GM19372 (cell line): ENCODE data around the gene PGM1.

Source experiments
- ATAC-seq: cut with Tn5 transposase; IDR thresholded peaks from one replicate; pipeline ENCODE4 v1.9.1; 2021; ENCODE audit warnings: mild to moderate bottlenecking, low read depth, moderate library complexity; ENCODE audit not compliant: unreplicated experiment

Gene PGM1

GRCh38 chr1:63690966-63691700 lies 97.9 kb downstream of the PGM1 start:
- ATAC-seq = no peak

- ATAC-seq = peak; percentile 59
Observed at GRCh38 chr1:63691701-63692425, 98.7 kb downstream of the PGM1 start.

- ATAC-seq = no peak
Observed at GRCh38 chr1:63693944-63694571, 100.8 kb downstream of the PGM1 start.

GRCh38 chr1:63698001-63698838 lies 105.0 kb downstream of the PGM1 start:
- no peak for ATAC-seq

GRCh38 chr1:63701187-63701586 lies 108.0 kb downstream of the PGM1 start:
- no peak for ATAC-seq

- no peak for ATAC-seq
Observed at GRCh38 chr1:63703701-63704107, 110.5 kb downstream of the PGM1 start.

- no peak for ATAC-seq
Observed at GRCh38 chr1:63704443-63704842, 111.2 kb downstream of the PGM1 start.

- ATAC-seq = peak; percentile 92
Observed at GRCh38 chr1:63705078-63705477, 111.9 kb downstream of the PGM1 start.

- ATAC-seq = no peak
Observed at GRCh38 chr1:63709267-63709828, 116.1 kb downstream of the PGM1 start.
